WTC11 (cell line): Measurements from ENCODE around the gene ZNF525. TPM values are rescaled to one million over a fixed set of nuclear protein-coding genes. Genes with fewer than 3 reads are reported as not detected.

Source experiments
- ATAC-seq: fragments of 200-7000 bp; cut with Tn5 transposase; 2 replicates; pipeline ENCODE4 v1.10.0; 2021; ENCODE audit warnings: mild to moderate bottlenecking, moderate library complexity
- CTCF ChIA-PET: fragments of 300-600 bp; sonication (Branson Sonifier 250); formaldehyde crosslinking; loops from one replicate; lab custom pipeline; 2021; ENCODE audit warnings: antibody characterized with exemption; lab: Charles Lee
- POLR2A ChIA-PET: fragments of 350-600 bp; sonication (Branson Sonifier 250); formaldehyde crosslinking; loops from one replicate; lab custom pipeline; 2021; ENCODE audit warnings: antibody characterized with exemption; lab: Charles Lee
- DNase-seq: peaks from one replicate; pipeline ENCODE4 v3.0.0; 2021; ENCODE audit warnings: low spot score
- H3K27ac Mint-ChIP-seq: 2 replicates; pipeline ENCODE4 v1.8.0; 2021; ENCODE audit warnings: mixed read lengths
- H3K27me3 Mint-ChIP-seq: 2 replicates; pipeline ENCODE4 v1.8.0; 2021; ENCODE audit warnings: low read depth, mild to moderate bottlenecking, moderate library complexity, mixed read lengths
- H3K36me3 Mint-ChIP-seq: 2 replicates; pipeline ENCODE4 v1.8.0; 2021; ENCODE audit warnings: mixed read lengths
- H3K4me1 Mint-ChIP-seq: 2 replicates; pipeline ENCODE4 v1.8.0; 2022; ENCODE audit warnings: mixed read lengths
- H3K4me3 Mint-ChIP-seq: 2 replicates; pipeline ENCODE4 v1.8.0; 2021; ENCODE audit warnings: mild to moderate bottlenecking, moderate library complexity, mixed read lengths
- H3K9me3 Mint-ChIP-seq: 2 replicates; pipeline ENCODE4 v1.8.0; 2021; ENCODE audit warnings: mixed read lengths
- ATF1 ChIP-seq: sonication (generic); formaldehyde crosslinking; IDR thresholded peaks from 2 replicates; pipeline ENCODE4 v1.8.1; 2023; ENCODE audit warnings: mild to moderate bottlenecking, moderate library complexity, missing genetic modification reagents
- CBFB ChIP-seq: sonication (generic); formaldehyde crosslinking; IDR thresholded peaks from 2 replicates; pipeline ENCODE4 v1.8.1; 2022; ENCODE audit warnings: mild to moderate bottlenecking, low read depth, missing genetic modification reagents
- CREB1 ChIP-seq: sonication (generic); formaldehyde crosslinking; IDR thresholded peaks from 2 replicates; pipeline ENCODE4 v1.8.0; 2023; ENCODE audit warnings: mild to moderate bottlenecking, missing genetic modification reagents
- CREM ChIP-seq: sonication (generic); formaldehyde crosslinking; IDR thresholded peaks from 2 replicates; pipeline ENCODE4 v1.8.1; 2022; ENCODE audit warnings: mild to moderate bottlenecking, missing genetic modification reagents, moderate library complexity
- EMX1 ChIP-seq: fragments of 250-450 bp; sonication (Bioruptor Pico); IDR thresholded peaks from 2 replicates; pipeline ENCODE4 v1.8.0; 2021; ENCODE audit warnings: mild to moderate bottlenecking
- ETV6 ChIP-seq: sonication (generic); formaldehyde crosslinking; IDR thresholded peaks from 2 replicates; pipeline ENCODE4 v1.8.1; 2022; ENCODE audit warnings: mild to moderate bottlenecking, missing genetic modification reagents
- FOXK1 ChIP-seq: sonication (generic); formaldehyde crosslinking; IDR thresholded peaks from 2 replicates; pipeline ENCODE4 v1.8.0; 2022; ENCODE audit warnings: mild to moderate bottlenecking, moderate library complexity, missing genetic modification reagents
- IRF2 ChIP-seq: sonication (generic); formaldehyde crosslinking; IDR thresholded peaks from 2 replicates; pipeline ENCODE4 v1.8.0; 2022; ENCODE audit warnings: low read depth, missing genetic modification reagents, borderline replicate concordance
- MYBL2 ChIP-seq: sonication (generic); formaldehyde crosslinking; IDR thresholded peaks from 2 replicates; pipeline ENCODE4 v1.8.1; 2023; ENCODE audit warnings: mild to moderate bottlenecking, moderate library complexity, missing genetic modification reagents
- NFATC4 ChIP-seq: fragments of 250-450 bp; sonication (Bioruptor Pico); IDR thresholded peaks from 2 replicates; pipeline ENCODE4 v1.9.0; 2021; ENCODE audit warnings: mild to moderate bottlenecking
- NFYB ChIP-seq: sonication (generic); formaldehyde crosslinking; conservative IDR thresholded peaks from 2 replicates; pipeline ENCODE4 v1.8.0; 2022; ENCODE audit warnings: low read depth, missing genetic modification reagents
- ZNF232 ChIP-seq: sonication (generic); formaldehyde crosslinking; IDR thresholded peaks from 2 replicates; pipeline ENCODE4 v1.8.0; 2022; ENCODE audit warnings: mild to moderate bottlenecking, missing genetic modification reagents
- ZNF317 ChIP-seq: sonication (generic); formaldehyde crosslinking; IDR thresholded peaks from 2 replicates; pipeline ENCODE4 v1.8.1; 2023; ENCODE audit warnings: low read depth, mild to moderate bottlenecking, moderate library complexity, missing genetic modification reagents, borderline replicate concordance
- total RNA-seq: library from RNA; stranded (reverse); gene quantifications from 3 replicates; pipeline ENCODE4 v1.2.3, GENCODE V29; 2021
- TF ChIP-seq, protein P1 (sequence below): fragments of 250-450 bp; sonication (Bioruptor Pico); IDR thresholded peaks from 2 replicates; pipeline ENCODE4 v1.9.0; 2021; ENCODE audit warnings: mild to moderate bottlenecking, borderline replicate concordance
- TF ChIP-seq, protein P2 (sequence below): sonication (generic); formaldehyde crosslinking; IDR thresholded peaks from 2 replicates; pipeline ENCODE4 v1.8.1; 2022; ENCODE audit warnings: missing genetic modification reagents, borderline replicate concordance
- TF ChIP-seq, protein P3 (sequence below): sonication (generic); formaldehyde crosslinking; IDR thresholded peaks from 2 replicates; pipeline ENCODE4 v1.8.1; 2023; ENCODE audit warnings: mild to moderate bottlenecking, missing genetic modification reagents, moderate library complexity
- TF ChIP-seq, protein P4 (sequence below): sonication (generic); formaldehyde crosslinking; IDR thresholded peaks from 2 replicates; pipeline ENCODE4 v1.8.1; 2022; ENCODE audit warnings: mild to moderate bottlenecking, moderate library complexity, missing genetic modification reagents
- TF ChIP-seq, protein P5 (sequence below): sonication (generic); formaldehyde crosslinking; conservative IDR thresholded peaks from 2 replicates; pipeline ENCODE4 v1.8.1; 2023; ENCODE audit warnings: mild to moderate bottlenecking, low read depth, missing genetic modification reagents, moderate library complexity

Gene ZNF525
- total RNA-seq, 1 experiment from 2014 or later: 59.7 TPM

DNA sequence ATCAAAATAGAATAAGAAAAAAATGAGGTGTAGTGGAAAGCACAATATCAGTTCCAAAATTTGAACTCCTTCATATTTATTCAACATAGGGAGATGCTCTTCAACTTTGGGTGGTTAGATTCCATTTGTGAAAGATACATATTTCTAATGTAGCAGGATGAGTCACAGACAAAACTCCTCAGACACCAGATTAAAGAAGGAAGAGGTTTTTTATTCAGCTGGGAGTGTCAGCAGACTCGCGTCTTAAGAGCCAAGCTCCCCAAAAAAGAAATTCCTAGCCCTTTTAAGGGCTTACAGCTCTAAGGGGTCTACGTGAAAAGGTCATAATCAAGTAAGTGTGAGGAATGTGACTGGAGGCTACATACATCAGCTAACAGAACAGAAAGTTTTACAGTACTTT is 22.7 kb downstream of the ZNF525 start:
- Mint-ChIP-seq H3K4me3 (no peak overlapping the region), H3K27me3 (no peaks in the 10 kb centered on the region), H3K9me3 (peaks cover 34% of the 10 kb centered on the region)
- DNase-seq (no peak), ATAC-seq (no peak)
- CTCF ChIA-PET: no interaction called here
- TF ChIP-seq, protein P1, sequence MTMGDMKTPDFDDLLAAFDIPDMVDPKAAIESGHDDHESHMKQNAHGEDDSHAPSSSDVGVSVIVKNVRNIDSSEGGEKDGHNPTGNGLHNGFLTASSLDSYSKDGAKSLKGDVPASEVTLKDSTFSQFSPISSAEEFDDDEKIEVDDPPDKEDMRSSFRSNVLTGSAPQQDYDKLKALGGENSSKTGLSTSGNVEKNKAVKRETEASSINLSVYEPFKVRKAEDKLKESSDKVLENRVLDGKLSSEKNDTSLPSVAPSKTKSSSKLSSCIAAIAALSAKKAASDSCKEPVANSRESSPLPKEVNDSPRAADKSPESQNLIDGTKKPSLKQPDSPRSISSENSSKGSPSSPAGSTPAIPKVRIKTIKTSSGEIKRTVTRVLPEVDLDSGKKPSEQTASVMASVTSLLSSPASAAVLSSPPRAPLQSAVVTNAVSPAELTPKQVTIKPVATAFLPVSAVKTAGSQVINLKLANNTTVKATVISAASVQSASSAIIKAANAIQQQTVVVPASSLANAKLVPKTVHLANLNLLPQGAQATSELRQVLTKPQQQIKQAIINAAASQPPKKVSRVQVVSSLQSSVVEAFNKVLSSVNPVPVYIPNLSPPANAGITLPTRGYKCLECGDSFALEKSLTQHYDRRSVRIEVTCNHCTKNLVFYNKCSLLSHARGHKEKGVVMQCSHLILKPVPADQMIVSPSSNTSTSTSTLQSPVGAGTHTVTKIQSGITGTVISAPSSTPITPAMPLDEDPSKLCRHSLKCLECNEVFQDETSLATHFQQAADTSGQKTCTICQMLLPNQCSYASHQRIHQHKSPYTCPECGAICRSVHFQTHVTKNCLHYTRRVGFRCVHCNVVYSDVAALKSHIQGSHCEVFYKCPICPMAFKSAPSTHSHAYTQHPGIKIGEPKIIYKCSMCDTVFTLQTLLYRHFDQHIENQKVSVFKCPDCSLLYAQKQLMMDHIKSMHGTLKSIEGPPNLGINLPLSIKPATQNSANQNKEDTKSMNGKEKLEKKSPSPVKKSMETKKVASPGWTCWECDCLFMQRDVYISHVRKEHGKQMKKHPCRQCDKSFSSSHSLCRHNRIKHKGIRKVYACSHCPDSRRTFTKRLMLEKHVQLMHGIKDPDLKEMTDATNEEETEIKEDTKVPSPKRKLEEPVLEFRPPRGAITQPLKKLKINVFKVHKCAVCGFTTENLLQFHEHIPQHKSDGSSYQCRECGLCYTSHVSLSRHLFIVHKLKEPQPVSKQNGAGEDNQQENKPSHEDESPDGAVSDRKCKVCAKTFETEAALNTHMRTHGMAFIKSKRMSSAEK (CRISPR knock-in tag): no peak
- TF ChIP-seq, protein P2, sequence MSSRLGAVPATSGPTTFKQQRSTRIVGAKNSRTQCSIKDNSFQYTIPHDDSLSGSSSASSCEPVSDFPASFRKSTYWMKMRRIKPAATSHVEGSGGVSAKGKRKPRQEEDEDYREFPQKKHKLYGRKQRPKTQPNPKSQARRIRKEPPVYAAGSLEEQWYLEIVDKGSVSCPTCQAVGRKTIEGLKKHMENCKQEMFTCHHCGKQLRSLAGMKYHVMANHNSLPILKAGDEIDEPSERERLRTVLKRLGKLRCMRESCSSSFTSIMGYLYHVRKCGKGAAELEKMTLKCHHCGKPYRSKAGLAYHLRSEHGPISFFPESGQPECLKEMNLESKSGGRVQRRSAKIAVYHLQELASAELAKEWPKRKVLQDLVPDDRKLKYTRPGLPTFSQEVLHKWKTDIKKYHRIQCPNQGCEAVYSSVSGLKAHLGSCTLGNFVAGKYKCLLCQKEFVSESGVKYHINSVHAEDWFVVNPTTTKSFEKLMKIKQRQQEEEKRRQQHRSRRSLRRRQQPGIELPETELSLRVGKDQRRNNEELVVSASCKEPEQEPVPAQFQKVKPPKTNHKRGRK (CRISPR knock-in tag): no peak
- TF ChIP-seq FOXK1: no peak
- TF ChIP-seq ZNF317 (CRISPR knock-in tag): no peak
- no peak for TF ChIP-seq NFATC4
- no peak for TF ChIP-seq ETV6 (CRISPR knock-in tag)
- TF ChIP-seq NFYB (CRISPR knock-in tag): no peak
- TF ChIP-seq, all 79 proteins: peak for 0
- H3K27ac Mint-ChIP-seq: no peak overlapping the region
- H3K4me1 Mint-ChIP-seq: peaks cover 14% of the 10 kb centered on the region
- H3K36me3 Mint-ChIP-seq: peaks cover 39% of the 10 kb centered on the region
- POLR2A ChIA-PET: no interaction called here

DNA sequence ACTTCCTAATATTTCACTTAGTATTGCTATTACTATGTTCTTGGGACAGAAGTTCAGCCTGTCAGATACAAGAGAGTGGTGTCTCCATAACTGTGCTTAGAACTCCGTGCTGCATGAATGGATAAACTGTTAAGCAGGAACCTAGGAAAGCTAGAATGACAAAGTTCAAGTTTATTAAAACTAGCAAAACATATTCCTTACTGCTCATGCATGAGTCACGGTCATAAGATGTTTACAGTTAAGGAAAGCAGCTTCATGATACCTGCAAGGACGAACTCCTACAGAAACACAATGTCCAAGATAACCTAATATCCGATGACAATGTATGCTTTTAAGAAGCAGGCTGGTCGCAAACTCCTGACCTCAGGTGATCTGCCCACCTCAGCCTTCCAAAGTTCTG is 23.4 kb downstream of the ZNF525 start:
- H3K27me3 Mint-ChIP-seq: no peaks in the 10 kb centered on the region
- no peak for TF ChIP-seq EMX1
- no peak for TF ChIP-seq IRF2
- TF ChIP-seq, protein P2 (CRISPR knock-in tag): no peak
- TF ChIP-seq FOXK1: no peak
- TF ChIP-seq, protein P3, sequence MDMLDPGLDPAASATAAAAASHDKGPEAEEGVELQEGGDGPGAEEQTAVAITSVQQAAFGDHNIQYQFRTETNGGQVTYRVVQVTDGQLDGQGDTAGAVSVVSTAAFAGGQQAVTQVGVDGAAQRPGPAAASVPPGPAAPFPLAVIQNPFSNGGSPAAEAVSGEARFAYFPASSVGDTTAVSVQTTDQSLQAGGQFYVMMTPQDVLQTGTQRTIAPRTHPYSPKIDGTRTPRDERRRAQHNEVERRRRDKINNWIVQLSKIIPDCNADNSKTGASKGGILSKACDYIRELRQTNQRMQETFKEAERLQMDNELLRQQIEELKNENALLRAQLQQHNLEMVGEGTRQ (CRISPR knock-in tag): no peak
- TF ChIP-seq, protein P4, sequence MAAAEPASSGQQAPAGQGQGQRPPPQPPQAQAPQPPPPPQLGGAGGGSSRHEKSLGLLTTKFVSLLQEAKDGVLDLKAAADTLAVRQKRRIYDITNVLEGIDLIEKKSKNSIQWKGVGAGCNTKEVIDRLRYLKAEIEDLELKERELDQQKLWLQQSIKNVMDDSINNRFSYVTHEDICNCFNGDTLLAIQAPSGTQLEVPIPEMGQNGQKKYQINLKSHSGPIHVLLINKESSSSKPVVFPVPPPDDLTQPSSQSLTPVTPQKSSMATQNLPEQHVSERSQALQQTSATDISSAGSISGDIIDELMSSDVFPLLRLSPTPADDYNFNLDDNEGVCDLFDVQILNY (CRISPR knock-in tag): no peak
- no peak for TF ChIP-seq CREM (CRISPR knock-in tag)
- TF ChIP-seq CREB1: no peak
- TF ChIP-seq ZNF232 (CRISPR knock-in tag): no peak
- TF ChIP-seq MYBL2 (CRISPR knock-in tag): no peak
- no peak for TF ChIP-seq ATF1 (CRISPR knock-in tag)
- TF ChIP-seq, protein P5, sequence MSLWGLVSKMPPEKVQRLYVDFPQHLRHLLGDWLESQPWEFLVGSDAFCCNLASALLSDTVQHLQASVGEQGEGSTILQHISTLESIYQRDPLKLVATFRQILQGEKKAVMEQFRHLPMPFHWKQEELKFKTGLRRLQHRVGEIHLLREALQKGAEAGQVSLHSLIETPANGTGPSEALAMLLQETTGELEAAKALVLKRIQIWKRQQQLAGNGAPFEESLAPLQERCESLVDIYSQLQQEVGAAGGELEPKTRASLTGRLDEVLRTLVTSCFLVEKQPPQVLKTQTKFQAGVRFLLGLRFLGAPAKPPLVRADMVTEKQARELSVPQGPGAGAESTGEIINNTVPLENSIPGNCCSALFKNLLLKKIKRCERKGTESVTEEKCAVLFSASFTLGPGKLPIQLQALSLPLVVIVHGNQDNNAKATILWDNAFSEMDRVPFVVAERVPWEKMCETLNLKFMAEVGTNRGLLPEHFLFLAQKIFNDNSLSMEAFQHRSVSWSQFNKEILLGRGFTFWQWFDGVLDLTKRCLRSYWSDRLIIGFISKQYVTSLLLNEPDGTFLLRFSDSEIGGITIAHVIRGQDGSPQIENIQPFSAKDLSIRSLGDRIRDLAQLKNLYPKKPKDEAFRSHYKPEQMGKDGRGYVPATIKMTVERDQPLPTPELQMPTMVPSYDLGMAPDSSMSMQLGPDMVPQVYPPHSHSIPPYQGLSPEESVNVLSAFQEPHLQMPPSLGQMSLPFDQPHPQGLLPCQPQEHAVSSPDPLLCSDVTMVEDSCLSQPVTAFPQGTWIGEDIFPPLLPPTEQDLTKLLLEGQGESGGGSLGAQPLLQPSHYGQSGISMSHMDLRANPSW (CRISPR knock-in tag): no peak
- no peak for TF ChIP-seq CBFB (CRISPR knock-in tag)
- no peak overlapping the region for H3K27ac Mint-ChIP-seq
- no peak overlapping the region for H3K4me3 Mint-ChIP-seq
- peaks cover 20% of the 10 kb centered on the region for H3K4me1 Mint-ChIP-seq
- no peak for DNase-seq
- peaks cover 32% of the 10 kb centered on the region for H3K36me3 Mint-ChIP-seq
- ChIA-PET CTCF (interaction anchor here (0.6 kb wide), 1 partner anchor 333 kb away, joined by 4 read pairs; no protein-coding TSS in a partner anchor), POLR2A (no interaction called here)
- no peak for ATAC-seq
- peaks cover 26% of the 10 kb centered on the region for H3K9me3 Mint-ChIP-seq
